Measurements from ENCODE around the gene LINC01488.

The LINC01488 gene

GRCh38 chr11:69530278-69531070 lies 49.0 kb downstream of the LINC01488 start:
- no peak for DNase-seq (ENCODE audit: low spot score)

GRCh38 chr11:69531071-69531716 lies 49.7 kb downstream of the LINC01488 start:
- no peak for DNase-seq (ENCODE audit: low spot score)

GRCh38 chr11:69531717-69532088 lies 50.2 kb downstream of the LINC01488 start:
- DNase-seq (ENCODE audit: low spot score) = no peak

- DNase-seq (ENCODE audit: low spot score) = no peak
Observed at GRCh38 chr11:69533296-69534165, 52.1 kb downstream of the LINC01488 start.

- no peak for DNase-seq (ENCODE audit: low spot score)
Observed at GRCh38 chr11:69534166-69534530, 52.7 kb downstream of the LINC01488 start.

- no peak for DNase-seq (ENCODE audit: low spot score)
Observed at GRCh38 chr11:69535908-69536307, 54.4 kb downstream of the LINC01488 start.

GRCh38 chr11:69536406-69536805 lies 54.9 kb downstream of the LINC01488 start:
- DNase-seq (ENCODE audit: low spot score) = no peak

- DNase-seq (ENCODE audit: low spot score) = no peak
Observed at GRCh38 chr11:69537126-69537525, 55.7 kb downstream of the LINC01488 start.

GRCh38 chr11:69537855-69538640 lies 56.6 kb downstream of the LINC01488 start:
- no peak for DNase-seq (ENCODE audit: low spot score)

GRCh38 chr11:69538854-69539253 lies 57.4 kb downstream of the LINC01488 start:
- DNase-seq (ENCODE audit: low spot score) = no peak

- DNase-seq (ENCODE audit: low spot score) = no peak
Observed at GRCh38 chr11:69539416-69540117, 58.1 kb downstream of the LINC01488 start.

- DNase-seq (ENCODE audit: low spot score) = no peak
Observed at GRCh38 chr11:69540118-69541000, 58.9 kb downstream of the LINC01488 start.

- DNase-seq (ENCODE audit: low spot score) = no peak
Observed at GRCh38 chr11:69541001-69541285, 59.5 kb downstream of the LINC01488 start.

GRCh38 chr11:69541501-69542313 lies 60.2 kb downstream of the LINC01488 start:
- no peak for DNase-seq (ENCODE audit: low spot score)

GRCh38 chr11:69542314-69543168 lies 61.1 kb downstream of the LINC01488 start:
- DNase-seq (ENCODE audit: low spot score) = no peak

Measured in hematopoietic multipotent progenitor cell treated with erythropoietin and hydrocortisone succinate and interleukin-3 and kit ligand, for 17 days (in vitro differentiated cells).